ENCODE measurements around the gene BMI1.
"Not testable (repeated sequence)": the region's sequence is repeated elsewhere in the genome, so short reads cannot be mapped to it uniquely, and the experiment has no call there.

Gene BMI1

GRCh38 chr10:22320591-22321155 lies at the start of gene BMI1:
TSS of gene BMI1 (plus strand) at chr10:22321099. CDS start at chr10:22326450, 5,351 bp downstream.
- peak; percentile 68 for DNase-seq

DNA sequence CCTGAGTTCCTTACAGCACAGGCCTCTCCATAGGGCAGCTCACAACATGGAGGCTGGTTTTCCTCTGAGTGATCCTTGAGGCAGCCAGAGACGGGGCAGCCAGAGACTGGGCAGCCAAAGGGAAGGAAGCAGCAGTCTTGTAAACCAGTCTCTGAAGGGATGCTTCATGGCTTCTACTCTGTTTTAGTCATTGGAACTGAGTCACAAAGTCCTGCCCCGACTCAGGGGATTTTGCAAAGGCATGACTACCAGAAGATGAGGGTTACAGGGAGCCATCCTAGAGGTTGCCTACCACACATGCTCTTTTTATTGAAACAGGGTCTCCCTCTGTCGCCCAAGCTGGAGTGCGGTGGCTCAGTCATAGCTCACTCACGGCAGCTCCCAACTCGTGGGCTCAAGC lies 49.1 kb upstream of the BMI1 start:
- DNase-seq = no peak

DNA sequence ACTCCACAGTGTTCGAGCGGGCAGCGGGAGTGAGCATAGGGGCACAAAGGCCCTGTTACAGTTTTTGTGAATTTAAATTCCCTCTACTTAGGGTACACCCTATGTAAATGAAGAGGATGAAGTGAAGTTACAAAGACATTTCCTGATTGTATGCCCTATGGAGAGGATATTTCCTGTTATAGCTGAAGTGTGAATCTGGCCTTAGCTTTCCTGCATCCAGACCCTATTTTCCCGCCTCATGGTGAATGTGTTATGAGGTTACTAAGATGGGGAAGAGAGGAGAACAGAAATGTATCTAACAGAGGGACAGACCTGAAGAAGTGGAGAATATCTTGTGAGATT lies 42.5 kb upstream of the BMI1 start:
- DNase-seq = no peak

DNA sequence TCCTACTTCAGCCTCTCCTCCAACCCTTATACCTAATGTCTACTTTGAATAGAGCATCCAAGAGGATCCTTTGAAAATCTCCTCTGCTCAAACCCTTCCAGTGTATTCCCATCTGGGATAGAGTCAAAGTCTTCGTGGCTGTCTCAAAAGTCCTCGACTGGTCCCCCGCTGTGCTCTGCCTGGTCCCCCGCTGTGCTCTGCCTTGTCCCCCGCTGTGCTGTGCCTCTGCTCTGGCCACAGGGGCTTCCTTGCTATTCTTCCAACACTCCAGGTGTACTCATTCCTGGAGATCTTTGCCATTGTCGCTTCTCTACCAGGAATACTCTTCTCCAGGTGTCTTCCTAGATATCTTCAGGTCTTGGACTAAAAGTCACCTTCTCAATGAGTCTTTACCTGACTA lies 40.8 kb upstream of the BMI1 start:
- no peak for DNase-seq

- no peak for DNase-seq
Observed at GRCh38 chr10:22285130-22285529, 35.8 kb upstream of the BMI1 start.

DNA sequence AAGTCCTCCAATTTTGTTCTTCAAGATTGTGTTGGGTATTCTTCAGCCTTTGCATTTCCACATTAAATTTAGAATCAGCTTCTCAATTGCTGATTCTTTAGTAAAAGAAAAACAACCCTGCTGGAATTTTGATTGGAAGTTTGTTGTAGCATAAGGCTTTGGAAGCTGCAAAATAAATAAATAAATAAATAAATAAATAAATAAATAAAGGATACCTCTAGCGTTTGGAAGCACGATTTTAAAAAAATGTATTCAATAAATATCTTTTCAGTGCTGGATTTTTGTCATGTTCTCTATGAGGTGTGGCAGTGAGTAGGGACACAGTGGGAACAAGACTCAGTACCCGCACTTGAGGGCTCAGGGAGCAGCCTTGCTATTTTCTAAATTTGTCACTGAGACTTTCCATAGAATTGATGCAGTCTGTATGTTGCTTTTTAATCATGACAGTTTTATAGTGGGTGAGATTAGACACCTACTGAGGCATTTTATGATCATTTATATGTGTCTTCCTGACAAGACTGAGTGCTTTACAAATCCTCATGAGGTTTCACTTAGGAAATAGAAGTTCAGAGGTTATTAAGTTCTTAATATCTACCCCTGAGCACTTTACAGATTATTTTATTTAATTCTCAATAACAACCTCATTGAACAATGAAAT lies 27.0 kb upstream of the BMI1 start:
- DNase-seq = no peak

DNA sequence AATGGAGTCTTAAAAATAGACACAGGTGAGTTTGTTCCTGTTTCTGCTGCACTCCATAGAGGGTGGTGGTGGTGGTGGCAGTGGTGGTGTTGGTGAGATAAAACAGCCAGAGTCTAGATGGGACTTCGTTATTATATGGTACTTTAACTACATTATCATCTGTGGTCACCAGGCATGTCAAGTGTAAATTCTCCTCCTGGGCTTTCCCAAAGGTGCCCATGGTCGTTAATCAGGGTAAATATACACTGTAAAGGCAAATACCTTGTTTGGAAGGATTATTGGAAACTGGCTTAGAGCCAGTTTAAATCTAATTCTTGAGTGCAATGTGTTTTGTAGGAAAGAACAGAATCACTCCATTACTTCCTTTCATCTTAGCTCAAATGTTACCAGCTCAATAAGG lies 26.2 kb upstream of the BMI1 start:
- DNase-seq = peak; percentile 68

DNA sequence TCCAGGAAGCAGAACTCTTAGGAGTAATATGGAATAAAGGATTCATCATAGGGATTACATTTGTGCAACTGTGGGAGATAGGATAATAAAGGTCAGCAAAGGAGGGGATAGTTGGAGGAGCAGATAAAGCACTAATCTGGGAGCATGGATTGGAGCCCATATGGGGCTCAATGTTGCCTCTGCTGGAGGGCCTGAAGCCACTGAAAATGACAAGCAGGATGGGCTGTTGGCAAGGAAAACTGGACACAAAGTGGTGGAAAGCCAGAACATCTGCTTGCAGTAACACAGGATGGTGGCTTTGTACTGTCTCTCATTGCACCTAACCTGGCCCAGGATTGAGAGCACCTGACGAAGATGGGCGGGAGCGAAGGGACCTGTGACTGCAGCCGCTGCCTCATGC lies 19.7 kb upstream of the BMI1 start:
- no peak for DNase-seq

DNA sequence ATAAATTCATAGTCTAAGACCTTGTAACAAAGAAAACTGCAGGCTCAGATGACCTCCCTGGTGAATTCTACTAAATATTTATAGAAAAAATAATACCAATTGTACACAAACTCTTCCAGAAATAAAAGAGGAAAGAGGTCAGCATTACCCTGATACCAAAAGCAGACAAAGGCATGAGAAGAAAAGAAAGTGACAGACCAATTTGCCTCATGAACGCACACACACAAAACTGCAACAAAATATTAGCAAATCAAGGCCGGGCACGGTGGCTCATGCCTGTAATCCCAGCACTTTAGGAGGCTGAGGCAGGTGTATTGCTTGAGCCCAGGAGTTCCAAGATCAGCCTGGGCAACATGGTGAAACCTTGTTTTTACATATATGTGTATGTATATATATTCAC lies 17.4 kb upstream of the BMI1 start:
- DNase-seq = no peak

DNA sequence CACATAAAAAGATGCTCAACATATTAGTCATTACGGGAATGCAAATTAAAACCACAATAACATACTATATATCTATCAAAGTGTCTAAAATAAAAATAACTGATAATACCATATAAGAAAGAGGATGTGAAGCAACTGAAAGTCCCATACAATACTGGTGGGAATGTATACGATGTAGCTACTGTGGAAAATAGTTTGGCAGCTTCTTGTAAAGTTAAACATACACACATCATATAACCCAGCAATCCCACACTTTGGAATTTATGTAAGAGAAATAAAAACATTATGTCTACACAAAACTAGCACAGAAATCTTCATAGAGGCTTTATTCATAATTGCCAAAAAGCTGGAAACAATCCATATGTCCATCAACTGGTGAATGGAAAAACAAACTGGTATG lies 15.2 kb upstream of the BMI1 start:
- no peak for DNase-seq

DNA sequence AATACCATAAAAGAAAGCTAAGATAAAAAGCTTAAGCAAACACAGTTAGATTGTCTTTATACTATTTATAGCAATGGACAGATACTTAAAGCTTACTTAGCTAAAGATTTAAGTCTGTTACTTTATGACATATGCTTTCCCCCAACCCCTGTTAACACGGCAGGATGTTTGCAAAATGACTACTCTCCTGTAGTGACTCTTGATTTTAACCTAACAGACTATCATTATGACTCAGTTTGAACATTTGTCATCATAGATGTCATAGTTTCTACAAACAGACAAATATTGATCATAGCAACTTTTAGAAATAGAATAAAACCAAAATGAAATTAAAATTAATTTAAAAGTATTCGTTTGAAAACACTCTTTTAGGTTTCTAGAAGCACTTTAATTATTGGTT lies 12.5 kb upstream of the BMI1 start:
- DNase-seq = no peak

DNA sequence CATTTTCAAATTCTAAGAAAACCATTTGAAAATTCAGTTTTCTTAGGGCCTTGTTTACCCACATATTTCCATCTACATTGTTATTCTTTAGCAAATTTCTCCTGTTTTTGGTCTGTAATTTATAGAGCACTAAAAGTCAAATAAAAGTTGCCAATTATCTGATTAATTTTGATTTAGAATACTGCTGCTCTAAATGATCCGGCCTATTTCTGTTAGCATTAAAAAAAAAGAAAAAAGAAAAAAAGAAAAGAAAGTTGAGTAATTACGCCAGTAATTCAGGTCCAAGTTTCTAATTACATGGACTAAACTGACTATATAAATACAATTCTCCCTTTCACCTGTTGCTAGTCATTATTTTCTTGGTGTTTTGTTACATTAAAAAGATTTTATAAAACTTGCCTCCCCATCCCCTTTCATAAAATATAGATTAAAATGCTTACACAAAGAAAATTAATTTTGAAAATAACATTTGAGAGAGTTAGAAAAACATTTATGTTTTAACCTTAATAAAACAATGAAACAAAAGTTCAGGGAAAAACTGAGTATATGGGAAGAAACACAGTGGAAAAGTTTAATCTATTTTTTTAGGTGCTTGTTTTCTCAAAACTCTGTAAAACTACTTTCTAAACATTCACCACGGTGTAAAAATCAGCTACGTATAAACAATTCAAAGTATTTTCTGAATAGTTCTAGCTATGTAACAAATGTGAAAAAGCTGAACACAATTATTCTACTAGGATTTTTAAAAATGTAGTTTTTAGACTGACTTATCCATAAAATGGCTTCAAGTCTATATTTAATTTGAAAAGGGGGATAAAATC lies 11.5 kb upstream of the BMI1 start:
- DNase-seq = no peak

DNA sequence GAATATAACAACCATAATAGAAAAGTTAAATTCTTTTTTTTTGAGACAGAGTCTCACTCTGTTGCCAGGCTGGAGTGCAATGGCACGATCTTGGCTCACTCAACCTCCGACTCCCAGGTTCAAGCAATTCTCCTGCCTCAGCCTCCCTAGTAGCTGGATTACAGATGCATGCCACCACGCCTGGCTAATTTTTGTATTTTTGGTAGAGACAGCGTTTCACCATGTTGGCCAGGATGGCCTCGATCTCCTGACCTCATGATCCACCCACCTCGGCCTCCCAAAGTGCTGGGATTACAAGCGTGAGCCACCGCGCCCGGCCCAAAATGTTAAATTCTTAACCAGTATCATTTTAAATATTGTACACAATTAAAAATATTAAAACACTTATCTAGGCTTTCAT lies 10.9 kb upstream of the BMI1 start:
- DNase-seq = not testable (repeated sequence)

- no peak for DNase-seq
Observed at GRCh38 chr10:22310928-22311327, 10.0 kb upstream of the BMI1 start.

DNA sequence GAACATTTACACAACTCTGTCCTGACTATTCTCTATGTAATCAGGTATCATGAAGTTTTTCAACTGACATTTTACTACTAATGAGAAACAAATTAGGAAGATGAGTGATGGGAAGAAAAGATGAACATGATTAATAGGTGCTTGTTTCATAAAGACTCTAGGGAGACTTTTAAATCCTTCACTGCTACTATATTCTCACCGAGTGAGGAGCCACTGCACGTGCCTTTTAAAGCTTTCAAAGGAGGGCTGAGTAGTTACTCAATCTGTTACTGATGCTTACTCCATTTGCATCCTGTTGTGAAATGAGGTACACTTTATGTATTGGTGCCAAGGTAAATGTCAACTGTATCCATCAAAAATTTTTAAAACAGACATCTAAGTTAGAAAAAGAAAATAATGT lies 6.0 kb upstream of the BMI1 start:
- no peak for DNase-seq

- peak; percentile 46 for DNase-seq
Observed at GRCh38 chr10:22315455-22316285, 5.2 kb upstream of the BMI1 start.

GRCh38 chr10:22316286-22317075 lies 4.4 kb upstream of the BMI1 start, which contains the start of gene COMMD3:
TSS of gene COMMD3 (plus strand) at chr10:22316388. CDS start at chr10:22316418, 30 bp downstream.
- peak; percentile 74 for DNase-seq

DNA sequence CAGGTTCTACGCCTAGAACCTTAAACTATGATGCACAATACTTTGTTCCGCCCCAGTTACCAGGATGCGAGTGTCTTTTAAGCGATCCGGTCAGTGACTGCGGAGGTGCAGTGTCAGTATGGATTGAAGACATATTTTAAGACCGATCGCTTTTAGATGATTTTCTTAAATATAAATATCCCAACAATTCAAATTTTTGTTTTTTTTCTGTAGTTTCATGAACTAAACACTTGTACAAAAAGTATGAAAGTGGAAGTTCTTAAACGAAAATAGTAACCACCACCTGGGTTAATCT lies 3.9 kb upstream of the BMI1 start:
- no peak for DNase-seq

GRCh38 chr10:22317771-22318565 lies 2.9 kb upstream of the BMI1 start:
- DNase-seq = no peak

- DNase-seq = no peak
Observed at GRCh38 chr10:22318772-22319171, 2.1 kb upstream of the BMI1 start.

GRCh38 chr10:22319547-22319979 lies 1.3 kb upstream of the BMI1 start:
- DNase-seq = no peak
